ENCODE measurements around the gene INHBE.
"Not testable (repeated sequence)": the region's sequence is repeated elsewhere in the genome, so short reads cannot be mapped to it uniquely, and the experiment has no call there.

INHBE gene

DNA sequence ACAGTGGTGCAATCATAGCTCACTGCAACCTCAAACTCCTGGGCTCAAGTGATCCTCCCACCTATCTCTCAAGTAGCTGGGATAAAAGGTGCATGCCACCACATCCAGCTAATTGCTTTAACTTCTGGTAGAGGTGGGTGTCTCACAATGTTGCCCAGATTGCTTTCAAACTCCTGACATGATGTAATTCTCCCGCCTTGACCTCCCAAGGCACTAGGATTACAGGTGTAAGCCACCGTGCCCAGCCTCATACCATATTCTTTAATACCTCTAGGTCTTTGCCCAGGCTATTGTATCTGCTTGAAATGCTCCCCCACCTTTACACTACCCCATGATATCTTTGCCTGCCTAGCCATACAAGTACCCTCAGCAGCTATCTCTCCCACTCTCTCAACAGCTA, 35.6 kb upstream of the INHBE start:
- CTCF ChIA-PET = interaction anchor here (0.9 to 2.9 kb wide), 5 partner anchors 8 to 176 kb away, joined by 3 to 14 read pairs (median 3); partner anchors contain the start of genes INHBC and INHBE
- DNase-seq (ENCODE audit: extremely low spot score) = no peak
- TF ChIP-seq, protein P1, sequence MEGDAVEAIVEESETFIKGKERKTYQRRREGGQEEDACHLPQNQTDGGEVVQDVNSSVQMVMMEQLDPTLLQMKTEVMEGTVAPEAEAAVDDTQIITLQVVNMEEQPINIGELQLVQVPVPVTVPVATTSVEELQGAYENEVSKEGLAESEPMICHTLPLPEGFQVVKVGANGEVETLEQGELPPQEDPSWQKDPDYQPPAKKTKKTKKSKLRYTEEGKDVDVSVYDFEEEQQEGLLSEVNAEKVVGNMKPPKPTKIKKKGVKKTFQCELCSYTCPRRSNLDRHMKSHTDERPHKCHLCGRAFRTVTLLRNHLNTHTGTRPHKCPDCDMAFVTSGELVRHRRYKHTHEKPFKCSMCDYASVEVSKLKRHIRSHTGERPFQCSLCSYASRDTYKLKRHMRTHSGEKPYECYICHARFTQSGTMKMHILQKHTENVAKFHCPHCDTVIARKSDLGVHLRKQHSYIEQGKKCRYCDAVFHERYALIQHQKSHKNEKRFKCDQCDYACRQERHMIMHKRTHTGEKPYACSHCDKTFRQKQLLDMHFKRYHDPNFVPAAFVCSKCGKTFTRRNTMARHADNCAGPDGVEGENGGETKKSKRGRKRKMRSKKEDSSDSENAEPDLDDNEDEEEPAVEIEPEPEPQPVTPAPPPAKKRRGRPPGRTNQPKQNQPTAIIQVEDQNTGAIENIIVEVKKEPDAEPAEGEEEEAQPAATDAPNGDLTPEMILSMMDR (IDR thresholded peaks at IDR 0.05; ENCODE audit: control extremely low read depth, extremely low read depth, low read depth, missing control alignments) = no peak
- POLR2A ChIA-PET = no interaction called here

DNA sequence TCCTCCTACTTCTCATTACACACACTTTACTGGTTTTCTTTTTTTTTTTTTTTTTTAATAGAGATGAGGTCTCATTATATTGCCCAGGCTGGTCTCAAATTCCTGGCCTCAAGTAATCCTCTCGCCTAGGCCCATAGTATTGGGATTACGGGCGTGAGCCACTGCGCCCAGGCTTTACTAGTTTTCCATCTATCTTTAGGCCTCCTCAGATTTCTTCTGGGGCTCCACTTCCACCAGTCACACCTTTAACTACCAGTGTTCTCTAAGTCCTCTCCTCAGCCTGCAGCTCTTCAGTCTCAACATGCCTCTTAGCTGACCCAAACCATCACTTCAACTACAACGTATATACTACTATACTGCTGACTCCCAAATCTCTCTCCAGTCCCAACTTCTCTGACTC, 34.6 kb upstream of the INHBE start:
- TF ChIP-seq, protein P1 (IDR thresholded peaks at IDR 0.05; ENCODE audit: control extremely low read depth, extremely low read depth, low read depth, missing control alignments) = no peak
- CTCF ChIA-PET = interaction anchor here (0.7 to 1.8 kb wide), 3 partner anchors 9 to 54 kb away, joined by 3 to 11 read pairs (median 4); no protein-coding TSS in a partner anchor
- DNase-seq (ENCODE audit: extremely low spot score) = no peak
- POLR2A ChIA-PET = no interaction called here

DNA sequence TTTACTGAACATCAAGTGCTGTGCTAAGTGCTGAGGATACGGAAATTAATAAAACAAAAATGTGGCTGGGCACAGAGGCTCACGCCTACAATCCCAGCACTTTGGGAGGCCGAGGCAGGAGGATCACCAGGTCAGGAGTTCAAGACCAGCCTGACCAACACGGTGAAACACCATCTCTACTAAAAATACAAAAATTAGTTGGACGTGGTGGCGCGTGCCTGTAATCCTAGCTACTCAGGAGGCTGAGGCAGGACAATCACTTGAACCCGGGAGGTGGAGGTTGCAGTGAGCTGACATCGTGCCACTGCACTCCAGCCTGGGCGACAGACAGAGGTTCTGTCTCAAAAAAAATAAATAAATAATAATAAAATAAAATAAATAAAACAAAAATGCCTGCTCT, 28.2 kb upstream of the INHBE start:
- POLR2A ChIA-PET = interaction anchor here (0.7 kb wide), 1 partner anchor 171 kb away, joined by 6 read pairs; no protein-coding TSS in a partner anchor
- CTCF ChIA-PET = interaction anchor here (1.2 to 6.9 kb wide), 3 partner anchors 25 to 184 kb away, joined by 3 to 58 read pairs (median 4); no protein-coding TSS in a partner anchor
- not testable (repeated sequence) for DNase-seq (ENCODE audit: extremely low spot score)

DNA sequence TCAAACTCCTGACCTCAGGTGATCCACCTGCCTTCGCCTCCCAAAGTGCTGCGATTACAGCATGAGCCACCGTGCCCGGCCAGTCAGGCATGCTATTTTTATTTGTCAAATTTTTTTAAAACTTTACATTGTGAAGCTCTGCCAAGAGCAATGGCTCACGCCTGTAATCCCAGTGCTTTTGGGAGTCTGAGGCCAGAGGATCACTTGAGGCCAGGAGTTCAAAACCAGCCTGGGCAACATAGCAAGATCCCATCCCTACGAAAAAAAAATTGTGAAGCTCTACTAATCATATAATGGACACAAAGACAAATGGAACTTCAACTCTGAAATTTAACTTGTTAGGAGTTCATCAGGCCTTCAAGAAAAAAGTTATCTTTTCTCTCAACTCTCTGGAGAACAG, 26.1 kb upstream of the INHBE start:
- no peak for DNase-seq (ENCODE audit: extremely low spot score)
- ChIA-PET CTCF (interaction anchor here (1.0 to 6.9 kb wide), 5 partner anchors 8 to 46 kb away, joined by 3 to 58 read pairs (median 6); no protein-coding TSS in a partner anchor), POLR2A (interaction anchor here (0.6 kb wide), 1 partner anchor 64 kb away, joined by 5 read pairs; no protein-coding TSS in a partner anchor)
- TF ChIP-seq, protein P1 (IDR thresholded peaks at IDR 0.05; ENCODE audit: control extremely low read depth, extremely low read depth, low read depth, missing control alignments) = no peak

DNA sequence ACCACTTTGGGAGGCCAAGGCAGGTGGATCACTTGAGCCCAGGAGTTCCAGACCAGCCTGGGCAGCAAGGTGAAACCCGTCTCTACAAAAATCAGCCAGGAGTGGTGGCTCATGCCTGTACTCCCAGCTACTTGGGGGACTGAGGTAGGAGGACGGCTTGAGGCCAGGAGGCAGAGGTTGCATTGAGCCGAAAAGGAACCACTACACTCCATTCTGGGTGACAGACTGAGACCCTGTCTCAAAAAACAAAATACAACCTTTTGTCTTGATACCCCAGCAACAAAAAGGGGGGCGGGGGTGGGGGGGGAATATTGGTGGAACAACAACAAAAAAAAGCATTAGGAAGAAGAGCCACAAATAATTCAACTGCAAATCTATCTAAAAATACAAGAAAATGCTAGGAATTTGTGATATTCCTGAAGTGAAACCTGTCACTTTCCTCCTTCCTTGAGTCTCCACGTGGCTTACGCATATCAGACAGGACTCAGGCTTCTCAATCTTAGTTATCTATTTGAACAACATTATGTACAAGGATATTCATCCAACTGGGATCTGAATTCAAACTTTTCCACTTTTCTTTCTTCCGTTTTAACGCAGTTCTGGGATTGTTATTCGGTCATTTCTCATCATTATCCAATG, 25.5 kb upstream of the INHBE start:
- no peak for DNase-seq (ENCODE audit: extremely low spot score)
- CTCF ChIA-PET = interaction anchor here (0.7 to 6.9 kb wide), 12 partner anchors 8 to 187 kb away, joined by 3 to 58 read pairs (median 4); partner anchors contain the start of gene GLI1

DNA sequence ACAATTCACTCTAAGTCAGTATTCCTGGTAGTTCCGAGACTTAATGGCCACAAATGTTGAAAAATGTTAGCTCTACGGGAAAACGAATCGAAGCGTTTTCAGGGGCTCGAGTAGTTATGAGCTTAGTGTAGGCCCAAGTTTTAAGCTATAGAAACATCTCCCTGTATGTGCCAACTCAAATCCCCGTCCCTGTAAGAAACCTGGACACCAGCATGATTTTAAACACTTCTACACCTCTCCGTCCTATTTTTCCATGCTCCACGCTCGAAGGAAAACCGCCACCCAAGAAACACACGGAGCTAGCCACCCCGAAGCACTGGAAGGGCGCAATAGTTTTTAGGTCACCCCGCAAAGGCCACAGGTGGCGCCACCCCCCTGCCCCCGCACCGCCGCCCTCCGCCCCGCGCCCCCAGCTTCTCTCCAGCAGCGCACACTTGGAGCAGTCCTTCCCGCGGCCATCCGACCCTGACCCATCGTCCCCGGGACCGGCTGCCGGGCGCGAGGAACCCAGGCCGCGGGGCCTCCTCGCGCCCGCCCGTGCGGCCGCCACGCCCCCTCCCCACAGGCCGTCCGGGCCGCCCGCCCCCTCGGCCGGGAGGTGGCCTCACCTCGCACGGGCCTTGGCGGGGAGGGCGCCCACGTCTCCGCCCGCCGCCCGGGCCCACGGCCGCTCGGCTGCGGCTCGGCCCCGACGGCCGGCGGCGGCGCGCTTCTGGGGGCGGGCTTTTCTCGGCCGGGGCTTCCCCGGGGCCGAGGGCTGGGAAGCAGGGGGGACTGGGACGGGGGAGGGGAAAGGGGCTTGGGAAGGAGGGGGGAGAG, 24.8 kb upstream of the INHBE start:
- TF ChIP-seq, protein P1 (IDR thresholded peaks at IDR 0.05; ENCODE audit: control extremely low read depth, extremely low read depth, low read depth, missing control alignments) = no peak
- ChIA-PET POLR2A (interaction anchor here (0.6 kb wide), 1 partner anchor 95 kb away, joined by 3 read pairs; no protein-coding TSS in a partner anchor), CTCF (interaction anchor here (0.7 to 6.9 kb wide), 11 partner anchors 9 to 188 kb away, joined by 3 to 58 read pairs (median 4); partner anchors contain the start of gene GLI1)
- peak; percentile 87 for DNase-seq (ENCODE audit: extremely low spot score)

More for the DNA sequence above, 25.5 kb upstream of the INHBE start:
- POLR2A ChIA-PET = interaction anchor here (0.6 kb wide), 2 partner anchors 65 to 95 kb away, joined by 3 to 5 read pairs; no protein-coding TSS in a partner anchor
- TF ChIP-seq, protein P1 (IDR thresholded peaks at IDR 0.05; ENCODE audit: control extremely low read depth, extremely low read depth, low read depth, missing control alignments) = no peak

Measured in GM10248 (cell line).